ENCODE measurements around the gene HOXD8. TPM values are rescaled to one million over a fixed set of nuclear protein-coding genes. Genes with fewer than 3 reads are reported as not detected.
A peak's percentile ranks its signal among the peaks of the same experiment; 100 is the strongest.

HOXD8 gene
- total RNA-seq, 4 donors from 2014 or later = 7.8 to 23.5 (median 13.4) TPM

DNA sequence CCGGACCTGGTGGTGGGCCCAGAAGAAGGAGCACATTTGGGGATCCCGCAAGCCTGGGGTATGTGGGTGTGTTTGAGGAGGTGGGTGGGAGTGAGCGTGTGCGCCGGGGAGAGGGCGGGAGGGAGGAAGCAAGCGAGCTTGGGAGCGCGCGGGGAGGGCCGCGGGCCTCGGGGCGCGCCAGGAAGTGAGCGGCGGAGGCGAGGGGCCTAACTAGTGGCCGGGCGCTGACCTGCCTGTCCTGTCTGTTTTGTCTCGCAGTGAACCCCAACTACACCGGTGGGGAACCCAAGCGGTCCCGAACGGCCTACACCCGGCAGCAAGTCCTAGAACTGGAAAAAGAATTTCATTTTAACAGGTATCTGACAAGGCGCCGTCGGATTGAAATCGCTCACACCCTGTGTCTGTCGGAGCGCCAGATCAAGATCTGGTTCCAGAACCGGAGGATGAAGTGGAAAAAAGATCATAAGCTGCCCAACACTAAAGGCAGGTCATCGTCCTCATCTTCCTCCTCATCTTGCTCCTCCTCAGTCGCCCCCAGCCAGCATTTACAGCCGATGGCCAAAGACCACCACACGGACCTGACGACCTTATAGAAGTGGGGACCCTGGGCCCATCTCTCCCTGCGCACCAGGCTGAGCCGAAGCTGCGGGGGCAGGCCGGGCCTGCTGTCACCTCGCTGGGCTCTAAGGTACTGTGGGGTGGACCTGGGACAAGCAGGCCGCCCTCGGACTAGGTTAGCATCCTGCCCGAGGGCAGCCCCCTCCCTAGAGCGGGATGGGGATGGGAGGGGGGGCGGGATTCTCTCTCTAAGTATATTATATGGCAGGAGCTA is 23.1 kb downstream of the HOXD8 start:
- in situ Hi-C loops (cut with MboI; ENCODE audit: low pct_ligation_motif_present in 1 of 4, low pct_unique_long_range_greater_than_20kb in 1 of 4, low sequenced_read_pairs in 3 of 4) = no loop called here
- intact Hi-C loops (cut with DNase I; ENCODE audit: low total_unique reads) = no loop called here
- TF ChIP-seq, protein P1, sequence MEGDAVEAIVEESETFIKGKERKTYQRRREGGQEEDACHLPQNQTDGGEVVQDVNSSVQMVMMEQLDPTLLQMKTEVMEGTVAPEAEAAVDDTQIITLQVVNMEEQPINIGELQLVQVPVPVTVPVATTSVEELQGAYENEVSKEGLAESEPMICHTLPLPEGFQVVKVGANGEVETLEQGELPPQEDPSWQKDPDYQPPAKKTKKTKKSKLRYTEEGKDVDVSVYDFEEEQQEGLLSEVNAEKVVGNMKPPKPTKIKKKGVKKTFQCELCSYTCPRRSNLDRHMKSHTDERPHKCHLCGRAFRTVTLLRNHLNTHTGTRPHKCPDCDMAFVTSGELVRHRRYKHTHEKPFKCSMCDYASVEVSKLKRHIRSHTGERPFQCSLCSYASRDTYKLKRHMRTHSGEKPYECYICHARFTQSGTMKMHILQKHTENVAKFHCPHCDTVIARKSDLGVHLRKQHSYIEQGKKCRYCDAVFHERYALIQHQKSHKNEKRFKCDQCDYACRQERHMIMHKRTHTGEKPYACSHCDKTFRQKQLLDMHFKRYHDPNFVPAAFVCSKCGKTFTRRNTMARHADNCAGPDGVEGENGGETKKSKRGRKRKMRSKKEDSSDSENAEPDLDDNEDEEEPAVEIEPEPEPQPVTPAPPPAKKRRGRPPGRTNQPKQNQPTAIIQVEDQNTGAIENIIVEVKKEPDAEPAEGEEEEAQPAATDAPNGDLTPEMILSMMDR (IDR thresholded peaks at IDR 0.05) = no peak
- DNase-seq = no peak
- H3K4me1 ChIP-seq = peaks cover 0 to 9% (median 4%) of the 10 kb centered on the region in 4 donors
- H3K9me3 ChIP-seq = no peaks in the 10 kb centered on the region
- H3K27me3 ChIP-seq = peaks cover 48% of the 10 kb centered on the region
- 65 to 72% methylated on average over 2 to 45 of the region's 48 CpGs for WGBS, 2 donors (ENCODE audit: low coverage in 1 of 2)
- H3K4me3 ChIP-seq = no peak overlapping the region
- H3K27ac ChIP-seq = no peak overlapping the region
- H3K36me3 ChIP-seq = peaks cover 0 to 8% (median 0%) of the 10 kb centered on the region in 4 donors

DNA sequence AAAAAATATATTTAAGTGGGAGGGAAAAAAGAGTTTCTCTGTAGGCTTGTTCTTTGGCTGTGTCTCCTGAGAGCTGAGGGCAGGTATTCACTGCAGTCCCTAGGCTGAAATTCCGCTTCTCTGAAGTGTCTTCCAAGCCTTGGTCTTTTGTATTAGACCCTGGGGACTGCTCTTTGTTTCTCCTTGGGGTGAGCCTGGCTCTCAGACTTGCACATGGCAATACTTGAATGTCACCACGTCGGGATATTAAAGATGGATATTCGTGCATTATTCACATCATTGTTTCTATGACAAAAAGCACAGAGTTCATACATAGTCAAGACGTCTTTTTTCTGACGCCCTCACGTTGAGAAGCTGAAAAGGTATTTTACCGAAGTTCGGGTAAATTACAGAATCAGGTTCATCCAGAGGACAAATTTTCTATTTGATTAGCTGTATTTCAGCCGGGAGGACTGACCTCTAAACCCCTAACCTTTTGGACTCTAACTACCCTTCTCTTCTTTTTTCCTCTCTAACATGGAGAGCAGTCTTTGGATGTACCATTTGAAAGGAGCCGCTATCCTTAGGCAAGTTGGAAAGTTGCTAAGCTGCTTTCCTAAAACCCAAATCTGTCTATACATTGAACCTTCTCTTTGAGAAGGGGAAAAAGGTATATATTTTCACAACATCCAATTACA is 25.2 kb downstream of the HOXD8 start:
- Histone ChIP-seq H3K4me3 (no peak overlapping the region), H3K36me3 (peaks cover 0 to 8% (median 0%) of the 10 kb centered on the region in 4 donors), H3K4me1 (peaks cover 4 to 29% (median 17%) of the 10 kb centered on the region in 4 donors), H3K27ac (no peak overlapping the region), H3K9me3 (no peaks in the 10 kb centered on the region), H3K27me3 (peaks cover 59% of the 10 kb centered on the region)
- WGBS, 2 donors (ENCODE audit: low coverage in 1 of 2) = 75 to 80% methylated on average over 8 to 11 of the region's 11 CpGs
- DNase-seq = no peak
- TF ChIP-seq POLR2AphosphoS5 (IDR thresholded peaks at IDR 0.05) (no peak), POLR2A (IDR thresholded peaks at IDR 0.05) (no peak), EP300 (IDR thresholded peaks at IDR 0.05; ENCODE audit: low read depth) (no peak)
- TF ChIP-seq, protein P1 (IDR thresholded peaks at IDR 0.05) = no peak
- in situ Hi-C loops (cut with MboI; ENCODE audit: low pct_ligation_motif_present in 1 of 4, low pct_unique_long_range_greater_than_20kb in 1 of 4, low sequenced_read_pairs in 3 of 4) (no loop called here), intact Hi-C loops (cut with DNase I; ENCODE audit: low total_unique reads) (no loop called here)

DNA sequence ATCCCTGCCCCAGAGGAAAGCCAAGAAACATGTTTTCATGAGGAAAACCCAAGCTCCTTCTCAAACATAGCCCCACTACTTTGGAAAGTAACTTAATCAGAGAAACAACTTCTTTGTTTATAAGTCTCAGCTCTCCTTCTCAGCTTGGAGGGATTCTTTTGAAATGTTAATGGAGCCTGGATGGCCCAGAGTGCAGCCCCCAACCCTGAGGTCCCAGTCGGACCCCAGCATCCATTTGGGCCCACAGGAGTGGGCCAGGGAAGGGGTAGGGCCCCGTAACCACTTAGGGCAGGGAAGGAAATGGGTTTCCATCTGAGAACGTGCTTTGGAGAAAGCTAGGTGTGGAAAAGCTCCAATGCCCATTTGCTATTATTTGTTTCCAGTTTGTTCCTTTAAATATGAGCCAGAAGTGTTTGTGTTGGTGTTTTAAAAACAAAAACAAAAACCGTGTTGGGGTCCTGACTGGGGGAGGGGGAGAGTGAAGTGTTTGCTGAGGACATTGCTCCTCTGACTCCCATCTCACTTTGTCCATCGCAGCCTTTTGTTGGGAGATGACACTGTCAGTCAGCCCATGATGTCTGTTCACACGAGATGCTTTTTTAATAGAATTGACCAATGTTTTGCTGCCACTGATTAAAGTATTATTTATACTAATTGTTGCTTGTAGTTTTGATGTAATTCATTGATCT is 26.0 kb downstream of the HOXD8 start:
- Histone ChIP-seq H3K9me3 (no peaks in the 10 kb centered on the region), H3K27me3 (peaks cover 67% of the 10 kb centered on the region), H3K4me1 (peaks cover 4 to 37% (median 20%) of the 10 kb centered on the region in 4 donors), H3K4me3 (no peak overlapping the region), H3K27ac (no peak overlapping the region), H3K36me3 (peaks cover 0 to 8% (median 0%) of the 10 kb centered on the region in 4 donors)
- no peak for DNase-seq
- TF ChIP-seq, protein P1 (IDR thresholded peaks at IDR 0.05) = no peak
- no peak for TF ChIP-seq POLR2AphosphoS5 (IDR thresholded peaks at IDR 0.05)
- no peak for TF ChIP-seq POLR2A (IDR thresholded peaks at IDR 0.05)
- TF ChIP-seq EP300 (IDR thresholded peaks at IDR 0.05; ENCODE audit: low read depth) = no peak
- intact Hi-C loops (cut with DNase I; ENCODE audit: low total_unique reads) = no loop called here
- 47 to 59% methylated on average over 2 to 6 of the region's 6 CpGs for WGBS, 2 donors (ENCODE audit: low coverage in 1 of 2)
- in situ Hi-C loops (cut with MboI; ENCODE audit: low pct_ligation_motif_present in 1 of 4, low pct_unique_long_range_greater_than_20kb in 1 of 4, low sequenced_read_pairs in 3 of 4) = no loop called here

- WGBS, 2 donors (ENCODE audit: low coverage in 1 of 2) = 49 to 60% methylated on average over 1 to 8 of the region's 8 CpGs
- Histone ChIP-seq H3K4me1 (peaks cover 4 to 38% (median 21%) of the 10 kb centered on the region in 4 donors), H3K36me3 (peaks cover 0 to 8% (median 0%) of the 10 kb centered on the region in 4 donors), H3K27ac (peak overlapping the region in 1 of 4 donors; percentile 55), H3K9me3 (no peaks in the 10 kb centered on the region), H3K27me3 (peaks cover 75% of the 10 kb centered on the region), H3K4me3 (no peak overlapping the region)
- no peak for DNase-seq
- in situ Hi-C loops (cut with MboI; ENCODE audit: low pct_ligation_motif_present in 1 of 4, low pct_unique_long_range_greater_than_20kb in 1 of 4, low sequenced_read_pairs in 3 of 4) (no loop called here), intact Hi-C loops (cut with DNase I; ENCODE audit: low total_unique reads) (no loop called here)
- TF ChIP-seq POLR2AphosphoS5 (IDR thresholded peaks at IDR 0.05) (no peak), POLR2A (IDR thresholded peaks at IDR 0.05) (no peak), EP300 (IDR thresholded peaks at IDR 0.05; ENCODE audit: low read depth) (no peak)
- TF ChIP-seq, protein P1 (IDR thresholded peaks at IDR 0.05) = no peak
Observed at GRCh38 chr2:176156301-176156806, 26.8 kb downstream of the HOXD8 start.
